HG03460 (cell line): ENCODE measurements around the gene FGFR1OP2.
"Not testable (repeated sequence)": the region's sequence is repeated elsewhere in the genome, so short reads cannot be mapped to it uniquely, and the experiment has no call there.

Source experiments
- ATAC-seq: cut with Tn5 transposase; IDR thresholded peaks from one replicate; pipeline ENCODE4 v1.9.1; 2021; ENCODE audit not compliant: unreplicated experiment

Gene FGFR1OP2

GRCh38 chr12:26940516-26941214 lies 2.4 kb downstream of the FGFR1OP2 start:
- ATAC-seq = no peak

GRCh38 chr12:26941215-26941594 lies 2.9 kb downstream of the FGFR1OP2 start:
- no peak for ATAC-seq

GRCh38 chr12:26948309-26948708 lies 10.0 kb downstream of the FGFR1OP2 start:
- ATAC-seq = no peak

GRCh38 chr12:26953447-26953846 lies 15.2 kb downstream of the FGFR1OP2 start:
- no peak for ATAC-seq

GRCh38 chr12:26954027-26954426 lies 15.8 kb downstream of the FGFR1OP2 start:
- ATAC-seq = no peak

- not testable (repeated sequence) for ATAC-seq
These were observed 23.1 kb downstream of the FGFR1OP2 start for GRCh38 chr12:26961391-26961790.

GRCh38 chr12:26961803-26962202 lies 23.5 kb downstream of the FGFR1OP2 start:
- ATAC-seq = no peak

- ATAC-seq = no peak
These were observed 25.1 kb downstream of the FGFR1OP2 start for GRCh38 chr12:26963413-26963812.

- ATAC-seq = no peak
These were observed 28.6 kb downstream of the FGFR1OP2 start for GRCh38 chr12:26966842-26967241.

GRCh38 chr12:26970136-26970535 lies 31.9 kb downstream of the FGFR1OP2 start:
- no peak for ATAC-seq

GRCh38 chr12:26971963-26972362 lies 33.7 kb downstream of the FGFR1OP2 start:
- peak; percentile 99 for ATAC-seq

- no peak for ATAC-seq
These were observed 38.4 kb downstream of the FGFR1OP2 start for GRCh38 chr12:26976687-26977086.

GRCh38 chr12:26978801-26979200 lies 40.5 kb downstream of the FGFR1OP2 start:
- ATAC-seq = no peak

- ATAC-seq = no peak
These were observed 41.5 kb downstream of the FGFR1OP2 start for GRCh38 chr12:26979733-26980132.

GRCh38 chr12:26982866-26983265 lies 44.6 kb downstream of the FGFR1OP2 start:
- no peak for ATAC-seq

GRCh38 chr12:26987634-26988424 lies 49.6 kb downstream of the FGFR1OP2 start:
- ATAC-seq = no peak

- ATAC-seq = no peak
These were observed 50.4 kb downstream of the FGFR1OP2 start for GRCh38 chr12:26988703-26989102.

- no peak for ATAC-seq
These were observed 51.6 kb downstream of the FGFR1OP2 start for GRCh38 chr12:26989873-26990272.

- no peak for ATAC-seq
These were observed 53.6 kb downstream of the FGFR1OP2 start for GRCh38 chr12:26991826-26992225.

GRCh38 chr12:26994109-26994508 lies 55.8 kb downstream of the FGFR1OP2 start:
- ATAC-seq = no peak

- ATAC-seq = no peak
These were observed 57.4 kb downstream of the FGFR1OP2 start for GRCh38 chr12:26995706-26996105.

- no peak for ATAC-seq
These were observed 58.7 kb downstream of the FGFR1OP2 start for GRCh38 chr12:26997003-26997402.
